Measurements from ENCODE around the gene ACAP2.

The ACAP2 gene

GRCh38 chr3:195447201-195447600 lies 4.4 kb upstream of the ACAP2 start:
- no peak for DNase-seq
- in situ Hi-C loops (cut with MboI; ENCODE audit: low pct_unique_long_range_greater_than_20kb, low sequenced_read_pairs): no loop called here

GRCh38 chr3:195446359-195446758 lies 3.5 kb upstream of the ACAP2 start:
- no peak for DNase-seq
- in situ Hi-C loops (cut with MboI; ENCODE audit: low pct_unique_long_range_greater_than_20kb, low sequenced_read_pairs): no loop called here

- DNase-seq: no peak
- in situ Hi-C loops (cut with MboI; ENCODE audit: low pct_unique_long_range_greater_than_20kb, low sequenced_read_pairs): no loop called here
Measured at GRCh38 chr3:195445885-195446284, 3.1 kb upstream of the ACAP2 start.

- DNase-seq: no peak
- in situ Hi-C loops (cut with MboI; ENCODE audit: low pct_unique_long_range_greater_than_20kb, low sequenced_read_pairs): no loop called here
Measured at GRCh38 chr3:195443391-195443989, 670 bp upstream of the ACAP2 start.

GRCh38 chr3:195441992-195442572 lies 738 bp downstream of the ACAP2 start:
- in situ Hi-C loops (cut with MboI; ENCODE audit: low pct_unique_long_range_greater_than_20kb, low sequenced_read_pairs): no loop called here
- DNase-seq: peak; percentile 87

- in situ Hi-C loops (cut with MboI; ENCODE audit: low pct_unique_long_range_greater_than_20kb, low sequenced_read_pairs): no loop called here
- no peak for DNase-seq
Measured at GRCh38 chr3:195441476-195441991, 1.3 kb downstream of the ACAP2 start.

- in situ Hi-C loops (cut with MboI; ENCODE audit: low pct_unique_long_range_greater_than_20kb, low sequenced_read_pairs): no loop called here
- no peak for DNase-seq
Measured at GRCh38 chr3:195441051-195441450, 1.8 kb downstream of the ACAP2 start.

- no peak for DNase-seq
- in situ Hi-C loops (cut with MboI; ENCODE audit: low pct_unique_long_range_greater_than_20kb, low sequenced_read_pairs): no loop called here
Measured at GRCh38 chr3:195440379-195440778, 2.4 kb downstream of the ACAP2 start.

GRCh38 chr3:195438371-195438770 lies 4.4 kb downstream of the ACAP2 start:
- no peak for DNase-seq
- in situ Hi-C loops (cut with MboI; ENCODE audit: low pct_unique_long_range_greater_than_20kb, low sequenced_read_pairs): no loop called here

- in situ Hi-C loops (cut with MboI; ENCODE audit: low pct_unique_long_range_greater_than_20kb, low sequenced_read_pairs): no loop called here
Measured at GRCh38 chr3:195425849-195426248, 17.0 kb downstream of the ACAP2 start.

GRCh38 chr3:195423818-195424217 lies 19.0 kb downstream of the ACAP2 start:
- in situ Hi-C loops (cut with MboI; ENCODE audit: low pct_unique_long_range_greater_than_20kb, low sequenced_read_pairs): no loop called here
- DNase-seq: no peak

More at GRCh38 chr3:195425849-195426248, 17.0 kb downstream of the ACAP2 start:
- DNase-seq: peak; percentile 74

GRCh38 chr3:195421400-195421799 lies 21.4 kb downstream of the ACAP2 start:
- DNase-seq: no peak
- in situ Hi-C loops (cut with MboI; ENCODE audit: low pct_unique_long_range_greater_than_20kb, low sequenced_read_pairs): no loop called here

GRCh38 chr3:195416795-195417194 lies 26.0 kb downstream of the ACAP2 start:
- DNase-seq: no peak
- in situ Hi-C loops (cut with MboI; ENCODE audit: low pct_unique_long_range_greater_than_20kb, low sequenced_read_pairs): no loop called here

GRCh38 chr3:195411836-195412235 lies 31.0 kb downstream of the ACAP2 start:
- no peak for DNase-seq
- in situ Hi-C loops (cut with MboI; ENCODE audit: low pct_unique_long_range_greater_than_20kb, low sequenced_read_pairs): no loop called here

GRCh38 chr3:195410546-195410945 lies 32.3 kb downstream of the ACAP2 start:
- in situ Hi-C loops (cut with MboI; ENCODE audit: low pct_unique_long_range_greater_than_20kb, low sequenced_read_pairs): no loop called here
- DNase-seq: no peak

GRCh38 chr3:195407531-195408409 lies 35.0 kb downstream of the ACAP2 start:
- in situ Hi-C loops (cut with MboI; ENCODE audit: low pct_unique_long_range_greater_than_20kb, low sequenced_read_pairs): no loop called here
- DNase-seq: no peak

- in situ Hi-C loops (cut with MboI; ENCODE audit: low pct_unique_long_range_greater_than_20kb, low sequenced_read_pairs): no loop called here
Measured at GRCh38 chr3:195405651-195406050, 37.2 kb downstream of the ACAP2 start.

GRCh38 chr3:195403841-195404408 lies 38.9 kb downstream of the ACAP2 start:
- no peak for DNase-seq
- in situ Hi-C loops (cut with MboI; ENCODE audit: low pct_unique_long_range_greater_than_20kb, low sequenced_read_pairs): no loop called here

More at GRCh38 chr3:195405651-195406050, 37.2 kb downstream of the ACAP2 start:
- DNase-seq: no peak

GRCh38 chr3:195403244-195403643 lies 39.6 kb downstream of the ACAP2 start:
- in situ Hi-C loops (cut with MboI; ENCODE audit: low pct_unique_long_range_greater_than_20kb, low sequenced_read_pairs): no loop called here

GRCh38 chr3:195401943-195402342 lies 40.9 kb downstream of the ACAP2 start:
- DNase-seq: no peak
- in situ Hi-C loops (cut with MboI; ENCODE audit: low pct_unique_long_range_greater_than_20kb, low sequenced_read_pairs): no loop called here

More at GRCh38 chr3:195403244-195403643, 39.6 kb downstream of the ACAP2 start:
- DNase-seq: no peak
